ENCODE results near the gene SSBP4. TPM values are rescaled to one million over a fixed set of nuclear protein-coding genes. Genes with fewer than 3 reads are reported as not detected.
A peak's percentile ranks its signal among the peaks of the same experiment; 100 is the strongest.

SSBP4 gene
- total and polyA plus RNA-seq, 9 of the 15 experiments (the other 6 are each of a cell fraction or from before 2014, with no cell fraction given), result 1.1 to 189 (median 39.0) TPM

- TF ChIP-seq AFF1 (IDR thresholded peaks at IDR 0.05; ENCODE audit: low read depth in 1 of 2, partially characterized antibody in 2 of 2), result no peak
- peak; percentile 81; the same call in 1 of the 2 replicates for TF ChIP-seq POLR2H (tag; IDR thresholded peaks at IDR 0.05; ENCODE audit: low read depth)
- TF ChIP-seq DACH1 (IDR thresholded peaks at IDR 0.05; ENCODE audit: partially characterized antibody), result no peak
- TF ChIP-seq ZNF143 (CRISPR knock-in tag; IDR thresholded peaks at IDR 0.05), result no peak
Measured at GRCh38 chr19:18389726-18390064, 29.5 kb upstream of the SSBP4 start (continued).

- peaks cover 19% of the 10 kb centered on the region for H4K20me1 ChIP-seq (replicated peaks; ENCODE audit: control insufficient read depth, insufficient read depth, low read length)
- in situ Hi-C loops (cut with MboI) (no loop called here), intact Hi-C loops (cut with micrococcal nuclease) (no loop called here)
- POLR2A ChIA-PET, result interaction anchor here (0.6 to 8.1 kb wide), 21 partner anchors 7 to 238 kb away, joined by 3 to 244 read pairs (median 4); partner anchors contain the start of genes IQCN, JUND, LRRC25 and PIK3R2
- H3K4me2 ChIP-seq (ENCODE audit: insufficient read depth, low read length), result no peak overlapping the region
- no peak overlapping the region for H2AFZ ChIP-seq (ENCODE audit: low read depth, low read length)
- no TSS peak for BruUV-seq (replicated peaks)
- peaks cover 8 to 41% of the 10 kb centered on the region in 2 experiments for H3K4me1 ChIP-seq (replicated peaks in 1 of 2; ENCODE audit: control insufficient read depth in 2 of 2, insufficient read depth in 2 of 2, low read length in 2 of 2)
- H3K36me3 ChIP-seq (ENCODE audit: control insufficient read depth, insufficient read depth, low read length), result peaks cover 32% of the 10 kb centered on the region; the same call in 2 of the 3 replicates
- peaks cover 32% of the 10 kb centered on the region for H3K79me2 ChIP-seq (ENCODE audit: control insufficient read depth, insufficient read depth, low read length)
- H3K27me3 ChIP-seq (ENCODE audit: control insufficient read depth in 2 of 2, insufficient read depth in 2 of 2, low read length in 2 of 2), result no peaks in the 10 kb centered on the region
- H3K9me3 ChIP-seq (replicated peaks; ENCODE audit: control insufficient read depth, insufficient read depth, low read depth, low read length), result no peaks in the 10 kb centered on the region
- DNase-seq (ENCODE audit: extremely low read depth in 1 of 4, low spot score in 3 of 4), result no peak
- H3K4me3 ChIP-seq, result no peak overlapping the region
- WGBS (ENCODE audit: insufficient coverage, low coverage, missing lambda C conversion rate), result 76% methylated on average over 6 of the region's 6 CpGs
- no peaks in the 10 kb centered on the region for H3K9me1 ChIP-seq (ENCODE audit: control insufficient read depth, insufficient read depth, low read length)
- peak; percentile 19 for ATAC-seq
- H3K27ac ChIP-seq (ENCODE audit: extremely low read depth, low read depth, low read length), result no peak overlapping the region
- CTCF ChIA-PET (ENCODE audit: low intra/inter-chr PET ratio), result no interaction called here
- no peak for FAIRE-seq
- H3K9ac ChIP-seq (ENCODE audit: insufficient read depth in 1 of 2, low read depth in 2 of 2, low read length in 2 of 2), result peak overlapping the region in 1 of 2 experiments; percentile 0; a peak in 1 of 4 replicates
- 0 out of 2 replicates have a peak, but pooled peaks have one; percentile 10 for TF ChIP-seq L3MBTL2 (IDR thresholded peaks at IDR 0.05)
- TF ChIP-seq ZNF354B (CRISPR knock-in tag; IDR thresholded peaks at IDR 0.05), result 0 out of 2 replicates have a peak, but pooled peaks have one; percentile 34
- TF ChIP-seq ERF (CRISPR knock-in tag; IDR thresholded peaks at IDR 0.05), result 0 out of 2 replicates have a peak, but pooled peaks have one; percentile 56
- TF ChIP-seq NFE2 (IDR thresholded peaks at IDR 0.05; ENCODE audit: low read depth), result no peak
- peak in 1 of 2 experiments; percentile 52; a peak in 1 of 4 replicates for TF ChIP-seq ZMIZ1 (IDR thresholded peaks at IDR 0.05; ENCODE audit: low read depth in 2 of 2, low read length in 2 of 2)
- 0 out of 2 replicates have a peak, but pooled peaks have one; percentile 46 for TF ChIP-seq ZNF589 (CRISPR knock-in tag; IDR thresholded peaks at IDR 0.05; ENCODE audit: low read depth)
- no peak for TF ChIP-seq PRPF4 (IDR thresholded peaks at IDR 0.05; ENCODE audit: insufficient read depth, low read depth, low read length, poor library complexity, severe bottlenecking)
- 0 out of 2 replicates have a peak, but pooled peaks have one; percentile 11 for TF ChIP-seq FOXJ2 (tag; IDR thresholded peaks at IDR 0.05)
Measured at GRCh38 chr19:18390065-18390907, 28.9 kb upstream of the SSBP4 start.

Measured in K562 (cell line).